Upper lobe of left lung (tissue), 4 donors: ENCODE data around the gene CDKN2AIP.

ENCODE experiments used
- CTCF ChIP-seq, 6 experiments: fragments of 450-650 bp in 4 of 6; fragments of 200-600 bp in 2 of 6; sonication (generic) in 2 of 6; IDR thresholded peaks; one replicate each; pipeline ENCODE4 v1.5.1; 2016 to 2019; ENCODE audit warnings: antibody characterized with exemption in 6 of 6
- EP300 ChIP-seq, 4 donors: sonication (generic); formaldehyde crosslinking; IDR thresholded peaks; one replicate each; pipeline ENCODE4 v1.5.1; 2017; ENCODE audit warnings: antibody characterized with exemption in 4 of 4, control low read depth in 2 of 4
- POLR2A ChIP-seq, 4 donors: fragments of 450-650 bp; IDR thresholded peaks; one replicate each; pipeline ENCODE4 v1.5.1; 2016 to 2017; ENCODE audit warnings: antibody characterized with exemption in 4 of 4, mild to moderate bottlenecking in 2 of 4

- TF ChIP-seq CTCF (IDR thresholded peaks at IDR 0.05) (no peak), POLR2A (IDR thresholded peaks at IDR 0.05) (no peak), EP300 (IDR thresholded peaks at IDR 0.05) (no peak)
Measured at GRCh38 chr4:183434264-183434663, 10.2 kb upstream of the CDKN2AIP start.
